Gastrocnemius medialis (tissue), 4 donors: ENCODE data around the gene NDUFS8. TPM values are rescaled to one million over a fixed set of nuclear protein-coding genes. Genes with fewer than 3 reads are reported as not detected.

ENCODE experiments used
- ATAC-seq, 2 donors: fragments of 150-250 bp; one replicate each; pipeline ENCODE4 v1.9.1; 2016
- DNase-seq, 2 donors: peaks; one replicate each; pipeline ENCODE4 v3.0.0-alpha.2; 2019
- H3K27ac ChIP-seq, 4 donors: fragments of 200-600 bp; sonication (generic); 1 replicate in 1 of 4; 2 replicates in 3 of 4; pipeline ENCODE4 v1.5.1; 2016 to 2018; ENCODE audit warnings: mild to moderate bottlenecking in 2 of 4, moderate library complexity in 1 of 4
- H3K27me3 ChIP-seq, 3 donors: fragments of 200-600 bp; sonication (generic) in 2 of 3; 1 replicate in 1 of 3; 2 replicates in 2 of 3; pipeline versions ENCODE4 v1.5.1 to v1.6.0; 2016 to 2019; ENCODE audit warnings: mild to moderate bottlenecking in 1 of 3, moderate library complexity in 1 of 3
- H3K36me3 ChIP-seq, 2 donors: fragments of 200-600 bp; sonication (generic) in 1 of 2; one replicate each; pipeline ENCODE4 v1.5.1; 2017 to 2018
- H3K4me1 ChIP-seq, 2 donors: fragments of 200-600 bp; sonication (generic) in 1 of 2; one replicate each; pipeline ENCODE4 v1.5.1; 2016 to 2017; ENCODE audit warnings: mild to moderate bottlenecking in 2 of 2
- H3K4me3 ChIP-seq, 4 donors: fragments of 200-600 bp; sonication (generic) in 3 of 4; 1 replicate in 1 of 4; 2 replicates in 3 of 4; pipeline ENCODE4 v1.5.1; 2016 to 2019; ENCODE audit warnings: mild to moderate bottlenecking in 2 of 4
- H3K9me3 ChIP-seq, 3 donors: fragments of 200-600 bp; sonication (generic) in 2 of 3; 1 replicate in 1 of 3; 2 replicates in 2 of 3; pipeline ENCODE4 v1.5.1; 2016 to 2019
- POLR2A ChIP-seq, 2 donors: fragments of 450-650 bp; IDR thresholded peaks; one replicate each; pipeline ENCODE4 v1.6.1; 2017; ENCODE audit warnings: antibody characterized with exemption in 2 of 2, mild to moderate bottlenecking in 2 of 2, moderate library complexity in 2 of 2
- in situ Hi-C, 4 donors: fragments of 200-750 bp; cut with MboI; loops; one replicate each; pipeline versions ENCODE4 v1.15.0 to v1.8.0; 2017; ENCODE audit warnings: low sequenced_read_pairs in 4 of 4
- intact Hi-C: fragments of 100-400 bp; cut with DNase I; formaldehyde crosslinking; loops from one replicate; pipeline ENCODE4 v1.15.1; 2023; ENCODE audit warnings: low total_unique reads
- total RNA-seq, 4 donors: library from RNA; depleted of rRNA; stranded (reverse); fragments of >200 nt; gene quantifications; one replicate each; pipeline versions ENCODE4 v1.1.0 to v1.2.3, GENCODE V29; 2016
- TF ChIP-seq, protein P1 (sequence below), 5 experiments: fragments of 450-650 bp in 3 of 5; fragments of 200-600 bp in 2 of 5; sonication (generic) in 2 of 5; IDR thresholded peaks in 4 of 5; conservative IDR thresholded peaks in 1 of 5; 1 replicate in 4 of 5; 2 replicates in 1 of 5; pipeline ENCODE4 v1.5.1; 2016 to 2019; ENCODE audit warnings: antibody characterized with exemption in 5 of 5, mild to moderate bottlenecking in 3 of 5, moderate library complexity in 3 of 5

The NDUFS8 gene
- total RNA-seq, 4 donors from 2014 or later = 242 to 432 (median 307) TPM

DNA sequence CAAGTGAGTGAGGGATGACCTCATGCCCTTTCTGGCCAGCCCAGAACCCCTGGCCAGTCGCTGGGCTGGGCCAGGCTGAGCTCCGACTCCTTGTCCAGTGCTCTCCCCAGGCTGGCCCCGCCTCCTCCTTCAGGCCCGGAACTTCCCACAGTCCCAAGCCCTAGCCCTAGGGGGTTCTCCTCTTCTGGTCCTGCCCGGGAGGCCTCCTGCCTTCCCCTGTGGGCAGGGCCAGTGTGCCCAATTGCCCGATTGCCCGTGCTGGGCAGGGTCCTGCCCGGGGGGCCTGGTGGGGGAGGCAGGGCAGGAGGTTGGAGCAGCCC, 12.5 kb downstream of the NDUFS8 start:
- Histone ChIP-seq H3K36me3 (no peaks in the 10 kb centered on the region), H3K4me3 (no peak overlapping the region), H3K4me1 (peaks cover 5 to 16% of the 10 kb centered on the region in 2 donors), H3K27ac (no peak overlapping the region), H3K9me3 (no peaks in the 10 kb centered on the region), H3K27me3 (no peaks in the 10 kb centered on the region)
- intact Hi-C loops = no loop called here
- in situ Hi-C loops = no loop called here
- no peak for DNase-seq
- ATAC-seq = no peak
- TF ChIP-seq, protein P1, sequence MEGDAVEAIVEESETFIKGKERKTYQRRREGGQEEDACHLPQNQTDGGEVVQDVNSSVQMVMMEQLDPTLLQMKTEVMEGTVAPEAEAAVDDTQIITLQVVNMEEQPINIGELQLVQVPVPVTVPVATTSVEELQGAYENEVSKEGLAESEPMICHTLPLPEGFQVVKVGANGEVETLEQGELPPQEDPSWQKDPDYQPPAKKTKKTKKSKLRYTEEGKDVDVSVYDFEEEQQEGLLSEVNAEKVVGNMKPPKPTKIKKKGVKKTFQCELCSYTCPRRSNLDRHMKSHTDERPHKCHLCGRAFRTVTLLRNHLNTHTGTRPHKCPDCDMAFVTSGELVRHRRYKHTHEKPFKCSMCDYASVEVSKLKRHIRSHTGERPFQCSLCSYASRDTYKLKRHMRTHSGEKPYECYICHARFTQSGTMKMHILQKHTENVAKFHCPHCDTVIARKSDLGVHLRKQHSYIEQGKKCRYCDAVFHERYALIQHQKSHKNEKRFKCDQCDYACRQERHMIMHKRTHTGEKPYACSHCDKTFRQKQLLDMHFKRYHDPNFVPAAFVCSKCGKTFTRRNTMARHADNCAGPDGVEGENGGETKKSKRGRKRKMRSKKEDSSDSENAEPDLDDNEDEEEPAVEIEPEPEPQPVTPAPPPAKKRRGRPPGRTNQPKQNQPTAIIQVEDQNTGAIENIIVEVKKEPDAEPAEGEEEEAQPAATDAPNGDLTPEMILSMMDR (IDR thresholded peaks at IDR 0.05 in 4 of 5, conservative IDR thresholded peaks at IDR 0.05 in 1 of 5) = no peak
- no peak for TF ChIP-seq POLR2A (IDR thresholded peaks at IDR 0.05)

DNA sequence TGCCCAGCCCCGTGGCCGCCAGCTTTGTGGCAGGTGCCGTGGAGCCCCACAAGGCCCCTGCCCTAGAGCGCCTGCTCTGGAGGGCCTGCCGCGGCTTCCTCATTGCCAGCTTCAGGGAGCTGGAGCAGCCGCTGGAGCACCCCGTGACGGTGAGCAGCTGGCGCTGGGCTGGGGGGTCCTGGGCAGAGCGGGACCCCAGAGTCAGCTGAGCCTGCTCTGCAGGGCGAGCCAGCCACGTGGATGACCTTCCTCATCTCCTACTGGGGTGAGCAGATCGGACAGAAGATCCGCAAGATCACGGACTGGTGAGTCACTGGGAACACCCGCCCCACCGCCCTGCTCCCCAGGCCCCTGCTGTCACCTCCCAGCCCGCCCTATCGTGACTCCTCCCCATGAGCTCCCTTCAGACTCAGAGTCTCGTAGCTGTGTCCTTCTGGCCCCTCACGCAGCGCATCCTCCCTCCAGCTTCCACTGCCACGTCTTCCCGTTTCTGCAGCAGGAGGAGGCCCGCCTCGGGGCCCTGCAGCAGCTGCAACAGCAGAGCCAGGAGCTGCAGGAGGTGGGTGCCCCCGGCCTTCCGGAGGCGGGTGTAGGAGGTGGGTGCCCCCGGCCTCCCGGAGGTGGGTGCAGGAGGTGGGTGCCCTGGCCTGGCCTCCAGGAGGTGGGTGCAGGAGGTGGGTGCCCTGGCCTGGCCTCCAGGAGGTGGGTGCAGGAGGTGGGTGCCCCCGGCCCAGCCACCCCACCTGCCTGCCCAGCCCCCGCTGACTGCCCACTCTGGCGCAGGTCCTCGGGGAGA, 13.1 kb downstream of the NDUFS8 start:
- ATAC-seq = no peak
- in situ Hi-C loops (no loop called here), intact Hi-C loops (no loop called here)
- no peaks in the 10 kb centered on the region for H3K9me3 ChIP-seq
- no peak overlapping the region for H3K4me3 ChIP-seq
- H3K36me3 ChIP-seq = no peaks in the 10 kb centered on the region
- H3K27ac ChIP-seq = no peak overlapping the region
- TF ChIP-seq, protein P1 (IDR thresholded peaks at IDR 0.05 in 4 of 5, conservative IDR thresholded peaks at IDR 0.05 in 1 of 5) = no peak
- TF ChIP-seq POLR2A (IDR thresholded peaks at IDR 0.05) = no peak
- H3K27me3 ChIP-seq = no peaks in the 10 kb centered on the region
- no peak for DNase-seq
- H3K4me1 ChIP-seq = peaks cover 0 to 11% of the 10 kb centered on the region in 2 donors

- Histone ChIP-seq H3K4me1 (peaks cover 0 to 6% of the 10 kb centered on the region in 2 donors), H3K9me3 (no peaks in the 10 kb centered on the region), H3K36me3 (no peaks in the 10 kb centered on the region), H3K4me3 (no peak overlapping the region), H3K27ac (no peak overlapping the region), H3K27me3 (no peaks in the 10 kb centered on the region)
- in situ Hi-C loops (no loop called here), intact Hi-C loops (no loop called here)
- ATAC-seq = no peak
- TF ChIP-seq POLR2A (IDR thresholded peaks at IDR 0.05) = no peak
- TF ChIP-seq, protein P1 (IDR thresholded peaks at IDR 0.05 in 4 of 5, conservative IDR thresholded peaks at IDR 0.05 in 1 of 5) = no peak
- no peak for DNase-seq
These were observed 13.8 kb downstream of the NDUFS8 start for GRCh38 chr11:68044145-68044813.

DNA sequence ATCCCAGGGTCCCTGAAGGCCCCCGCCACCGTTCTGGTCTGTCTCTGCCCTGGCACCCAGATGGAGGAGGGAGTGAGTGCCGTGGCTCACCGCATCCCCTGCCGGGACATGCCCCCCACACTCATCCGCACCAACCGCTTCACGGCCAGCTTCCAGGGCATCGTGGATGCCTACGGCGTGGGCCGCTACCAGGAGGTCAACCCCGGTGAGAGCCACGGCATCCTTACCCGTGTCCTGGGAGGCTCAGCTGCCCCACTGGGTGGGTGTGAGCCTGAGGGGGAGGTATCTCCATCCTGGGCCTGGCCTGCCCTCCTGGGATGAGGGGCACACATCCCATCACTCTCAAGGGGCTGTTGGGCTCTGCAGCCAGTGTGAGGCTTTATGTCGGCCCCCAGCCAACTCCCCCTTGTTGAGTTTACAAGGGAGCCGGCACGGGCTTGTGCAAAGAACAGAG, 14.4 kb downstream of the NDUFS8 start:
- ATAC-seq (no peak), DNase-seq (no peak)
- intact Hi-C loops (no loop called here), in situ Hi-C loops (no loop called here)
- H3K27ac ChIP-seq = no peak overlapping the region
- TF ChIP-seq POLR2A (IDR thresholded peaks at IDR 0.05) = no peak
- TF ChIP-seq, protein P1 (IDR thresholded peaks at IDR 0.05 in 4 of 5, conservative IDR thresholded peaks at IDR 0.05 in 1 of 5) = no peak
- H3K4me1 ChIP-seq = no peaks in the 10 kb centered on the region
- H3K27me3 ChIP-seq = no peaks in the 10 kb centered on the region
- H3K9me3 ChIP-seq = no peaks in the 10 kb centered on the region
- no peaks in the 10 kb centered on the region for H3K36me3 ChIP-seq
- no peak overlapping the region for H3K4me3 ChIP-seq
